ENCODE data around the gene IL1RAPL1.

DNA sequence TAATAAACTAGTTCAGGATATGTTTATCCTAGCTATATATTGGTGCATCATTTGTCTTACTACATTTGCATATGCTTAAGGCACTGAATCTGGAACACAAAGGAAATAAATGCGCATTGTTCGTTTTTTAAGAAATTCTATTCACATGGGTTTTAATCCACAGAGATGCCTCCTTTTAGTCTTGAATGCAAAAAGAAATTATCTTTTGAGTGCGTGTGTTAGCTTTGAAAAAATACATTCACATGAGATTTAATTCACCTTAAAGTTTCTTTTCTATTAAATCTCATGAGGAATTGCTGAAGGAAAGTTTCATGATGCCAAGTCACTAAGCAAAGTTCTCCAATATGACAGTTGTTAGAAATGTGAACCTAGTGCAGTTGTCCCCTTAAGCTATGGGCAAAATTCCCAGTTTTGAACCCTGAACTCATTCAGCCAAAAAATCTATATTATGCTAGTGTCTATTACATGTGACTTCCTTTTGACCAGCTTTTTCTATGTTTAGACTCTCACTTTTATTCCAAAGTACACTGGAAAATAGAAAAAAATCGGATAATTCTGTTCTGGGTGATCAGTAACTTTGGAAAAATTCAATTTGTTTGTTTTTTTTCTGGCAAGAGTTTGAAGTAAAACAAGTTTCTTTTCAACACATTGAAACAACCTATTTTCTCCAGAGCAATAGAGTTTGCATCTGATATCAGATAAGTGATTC is 1201.9 kb downstream of the IL1RAPL1 start:
- TF ChIP-seq EZH2 (IDR thresholded peaks at IDR 0.05; ENCODE audit: borderline replicate concordance, low read depth, low read length, severe bottlenecking): no peak
- TF ChIP-seq, protein P1, sequence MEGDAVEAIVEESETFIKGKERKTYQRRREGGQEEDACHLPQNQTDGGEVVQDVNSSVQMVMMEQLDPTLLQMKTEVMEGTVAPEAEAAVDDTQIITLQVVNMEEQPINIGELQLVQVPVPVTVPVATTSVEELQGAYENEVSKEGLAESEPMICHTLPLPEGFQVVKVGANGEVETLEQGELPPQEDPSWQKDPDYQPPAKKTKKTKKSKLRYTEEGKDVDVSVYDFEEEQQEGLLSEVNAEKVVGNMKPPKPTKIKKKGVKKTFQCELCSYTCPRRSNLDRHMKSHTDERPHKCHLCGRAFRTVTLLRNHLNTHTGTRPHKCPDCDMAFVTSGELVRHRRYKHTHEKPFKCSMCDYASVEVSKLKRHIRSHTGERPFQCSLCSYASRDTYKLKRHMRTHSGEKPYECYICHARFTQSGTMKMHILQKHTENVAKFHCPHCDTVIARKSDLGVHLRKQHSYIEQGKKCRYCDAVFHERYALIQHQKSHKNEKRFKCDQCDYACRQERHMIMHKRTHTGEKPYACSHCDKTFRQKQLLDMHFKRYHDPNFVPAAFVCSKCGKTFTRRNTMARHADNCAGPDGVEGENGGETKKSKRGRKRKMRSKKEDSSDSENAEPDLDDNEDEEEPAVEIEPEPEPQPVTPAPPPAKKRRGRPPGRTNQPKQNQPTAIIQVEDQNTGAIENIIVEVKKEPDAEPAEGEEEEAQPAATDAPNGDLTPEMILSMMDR (IDR thresholded peaks at IDR 0.05; ENCODE audit: borderline replicate concordance, extremely low read depth, low read length, poor library complexity, severe bottlenecking): no peak

Measured in DND-41 (cell line).